ENCODE data around the gene U2AF2.

- TF ChIP-seq, protein P1, sequence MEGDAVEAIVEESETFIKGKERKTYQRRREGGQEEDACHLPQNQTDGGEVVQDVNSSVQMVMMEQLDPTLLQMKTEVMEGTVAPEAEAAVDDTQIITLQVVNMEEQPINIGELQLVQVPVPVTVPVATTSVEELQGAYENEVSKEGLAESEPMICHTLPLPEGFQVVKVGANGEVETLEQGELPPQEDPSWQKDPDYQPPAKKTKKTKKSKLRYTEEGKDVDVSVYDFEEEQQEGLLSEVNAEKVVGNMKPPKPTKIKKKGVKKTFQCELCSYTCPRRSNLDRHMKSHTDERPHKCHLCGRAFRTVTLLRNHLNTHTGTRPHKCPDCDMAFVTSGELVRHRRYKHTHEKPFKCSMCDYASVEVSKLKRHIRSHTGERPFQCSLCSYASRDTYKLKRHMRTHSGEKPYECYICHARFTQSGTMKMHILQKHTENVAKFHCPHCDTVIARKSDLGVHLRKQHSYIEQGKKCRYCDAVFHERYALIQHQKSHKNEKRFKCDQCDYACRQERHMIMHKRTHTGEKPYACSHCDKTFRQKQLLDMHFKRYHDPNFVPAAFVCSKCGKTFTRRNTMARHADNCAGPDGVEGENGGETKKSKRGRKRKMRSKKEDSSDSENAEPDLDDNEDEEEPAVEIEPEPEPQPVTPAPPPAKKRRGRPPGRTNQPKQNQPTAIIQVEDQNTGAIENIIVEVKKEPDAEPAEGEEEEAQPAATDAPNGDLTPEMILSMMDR (IDR thresholded peaks at IDR 0.05): no peak
- TF ChIP-seq POLR2A (IDR thresholded peaks at IDR 0.05): no peak
These were observed 13.2 kb upstream of the U2AF2 start for GRCh38 chr19:55641426-55642152.

All from uterus (tissue), 2 donors.